AG09319 (cell line): ENCODE measurements around the gene PATZ1.

Experiments
- DNase-seq: peaks from one replicate; pipeline ENCODE4 v3.0.0-alpha.2; 2010; ENCODE audit warnings: low read depth; ENCODE audit errors: extremely low read depth
- TF ChIP-seq, protein P1 (sequence below): IDR thresholded peaks from 2 replicates; pipeline ENCODE4 v1.5.1; 2011; ENCODE audit warnings: low read depth, mild to moderate bottlenecking, inconsistent platforms, low read length, moderate library complexity

The PATZ1 gene

GRCh38 chr22:31276426-31277167 lies 69.5 kb downstream of the PATZ1 start:
- DNase-seq = no peak
- TF ChIP-seq, protein P1, sequence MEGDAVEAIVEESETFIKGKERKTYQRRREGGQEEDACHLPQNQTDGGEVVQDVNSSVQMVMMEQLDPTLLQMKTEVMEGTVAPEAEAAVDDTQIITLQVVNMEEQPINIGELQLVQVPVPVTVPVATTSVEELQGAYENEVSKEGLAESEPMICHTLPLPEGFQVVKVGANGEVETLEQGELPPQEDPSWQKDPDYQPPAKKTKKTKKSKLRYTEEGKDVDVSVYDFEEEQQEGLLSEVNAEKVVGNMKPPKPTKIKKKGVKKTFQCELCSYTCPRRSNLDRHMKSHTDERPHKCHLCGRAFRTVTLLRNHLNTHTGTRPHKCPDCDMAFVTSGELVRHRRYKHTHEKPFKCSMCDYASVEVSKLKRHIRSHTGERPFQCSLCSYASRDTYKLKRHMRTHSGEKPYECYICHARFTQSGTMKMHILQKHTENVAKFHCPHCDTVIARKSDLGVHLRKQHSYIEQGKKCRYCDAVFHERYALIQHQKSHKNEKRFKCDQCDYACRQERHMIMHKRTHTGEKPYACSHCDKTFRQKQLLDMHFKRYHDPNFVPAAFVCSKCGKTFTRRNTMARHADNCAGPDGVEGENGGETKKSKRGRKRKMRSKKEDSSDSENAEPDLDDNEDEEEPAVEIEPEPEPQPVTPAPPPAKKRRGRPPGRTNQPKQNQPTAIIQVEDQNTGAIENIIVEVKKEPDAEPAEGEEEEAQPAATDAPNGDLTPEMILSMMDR = no peak
